PFSK-1 (cell line): ENCODE data around the gene CACNA1C.

Experiments used
- SIN3A ChIP-seq: IDR thresholded peaks from 2 replicates; pipeline ENCODE4 v1.6.1; 2012; ENCODE audit warnings: mild to moderate bottlenecking, low read length, moderate library complexity, borderline replicate concordance; ENCODE audit not compliant: insufficient read depth
- TAF1 ChIP-seq: IDR thresholded peaks from 2 replicates; pipeline ENCODE4 v1.6.1; 2012; ENCODE audit warnings: low read length, control low read depth, borderline replicate concordance; ENCODE audit not compliant: insufficient read depth
- TF ChIP-seq, protein P1 (sequence below), 2 experiments: IDR thresholded peaks; 2 replicates each; pipeline versions ENCODE4 v1.6.1 to v1.8.0; 2011 to 2012; ENCODE audit warnings: low read depth in 2 of 2, low read length in 2 of 2, control low read depth in 1 of 2, inconsistent platforms in 1 of 2, mild to moderate bottlenecking in 1 of 2, moderate library complexity in 1 of 2; ENCODE audit not compliant: insufficient read depth in 1 of 2

DNA sequence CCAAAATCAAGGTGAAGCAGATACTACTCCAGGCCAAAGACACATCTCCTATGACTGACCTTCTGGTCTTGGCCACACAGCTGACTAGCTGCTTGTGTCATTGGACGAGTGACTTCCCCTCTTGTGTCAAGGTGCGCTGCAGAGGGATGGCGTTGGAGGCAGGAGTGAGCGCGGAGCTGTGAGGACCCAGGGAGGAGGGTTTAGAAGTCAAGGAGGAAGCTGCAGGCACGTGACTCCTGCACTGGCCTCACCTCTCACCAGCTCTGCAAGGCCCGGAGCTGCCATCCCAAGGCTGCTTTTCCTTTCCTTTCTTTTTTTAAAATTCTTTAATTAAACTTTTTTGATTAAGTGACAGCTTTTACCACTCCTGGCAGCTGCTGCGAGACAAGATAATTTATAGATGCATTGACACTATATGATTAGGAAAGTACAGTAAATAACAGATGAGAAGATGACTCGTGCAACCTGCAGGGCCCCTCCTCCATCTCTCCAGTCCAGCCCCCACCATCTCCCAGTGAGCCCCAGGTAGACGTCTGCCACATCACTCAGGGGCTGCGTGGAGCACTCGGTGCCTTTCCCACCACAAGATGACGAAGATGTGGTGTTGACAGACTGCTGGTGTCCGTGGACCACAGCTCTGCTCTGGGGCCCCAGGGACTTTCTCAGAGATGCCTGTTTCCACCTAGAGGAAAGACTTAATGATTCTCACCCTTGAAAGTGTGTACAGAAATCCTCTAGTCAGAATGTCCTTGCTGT, 350.6 kb downstream of the CACNA1C start:
- TF ChIP-seq TAF1 (no peak), SIN3A (no peak)
- TF ChIP-seq, protein P1, sequence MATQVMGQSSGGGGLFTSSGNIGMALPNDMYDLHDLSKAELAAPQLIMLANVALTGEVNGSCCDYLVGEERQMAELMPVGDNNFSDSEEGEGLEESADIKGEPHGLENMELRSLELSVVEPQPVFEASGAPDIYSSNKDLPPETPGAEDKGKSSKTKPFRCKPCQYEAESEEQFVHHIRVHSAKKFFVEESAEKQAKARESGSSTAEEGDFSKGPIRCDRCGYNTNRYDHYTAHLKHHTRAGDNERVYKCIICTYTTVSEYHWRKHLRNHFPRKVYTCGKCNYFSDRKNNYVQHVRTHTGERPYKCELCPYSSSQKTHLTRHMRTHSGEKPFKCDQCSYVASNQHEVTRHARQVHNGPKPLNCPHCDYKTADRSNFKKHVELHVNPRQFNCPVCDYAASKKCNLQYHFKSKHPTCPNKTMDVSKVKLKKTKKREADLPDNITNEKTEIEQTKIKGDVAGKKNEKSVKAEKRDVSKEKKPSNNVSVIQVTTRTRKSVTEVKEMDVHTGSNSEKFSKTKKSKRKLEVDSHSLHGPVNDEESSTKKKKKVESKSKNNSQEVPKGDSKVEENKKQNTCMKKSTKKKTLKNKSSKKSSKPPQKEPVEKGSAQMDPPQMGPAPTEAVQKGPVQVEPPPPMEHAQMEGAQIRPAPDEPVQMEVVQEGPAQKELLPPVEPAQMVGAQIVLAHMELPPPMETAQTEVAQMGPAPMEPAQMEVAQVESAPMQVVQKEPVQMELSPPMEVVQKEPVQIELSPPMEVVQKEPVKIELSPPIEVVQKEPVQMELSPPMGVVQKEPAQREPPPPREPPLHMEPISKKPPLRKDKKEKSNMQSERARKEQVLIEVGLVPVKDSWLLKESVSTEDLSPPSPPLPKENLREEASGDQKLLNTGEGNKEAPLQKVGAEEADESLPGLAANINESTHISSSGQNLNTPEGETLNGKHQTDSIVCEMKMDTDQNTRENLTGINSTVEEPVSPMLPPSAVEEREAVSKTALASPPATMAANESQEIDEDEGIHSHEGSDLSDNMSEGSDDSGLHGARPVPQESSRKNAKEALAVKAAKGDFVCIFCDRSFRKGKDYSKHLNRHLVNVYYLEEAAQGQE (IDR thresholded peaks at IDR 0.05; ENCODE audit: insufficient read depth in 1 of 2, low read depth in 2 of 2, low read length in 2 of 2): no peak
